NT2/D1 (cell line): Measurements from ENCODE around the gene CALML3.

Source experiments
- DNase-seq: peaks from one replicate; pipeline ENCODE4 v3.0.0-alpha.2; 2011; ENCODE audit warnings: low read depth, low spot score
- H3K27me3 ChIP-seq: 2 replicates; pipeline ENCODE4 v1.6.0; 2011; ENCODE audit warnings: mild to moderate bottlenecking; ENCODE audit not compliant: insufficient read length, insufficient read depth
- H3K36me3 ChIP-seq: 2 replicates; pipeline ENCODE4 v1.6.1; 2011; ENCODE audit warnings: mild to moderate bottlenecking, low read length, mixed read lengths; ENCODE audit not compliant: insufficient read depth, insufficient read length
- H3K4me1 ChIP-seq: 2 replicates; pipeline ENCODE4 v1.5.1; 2011; ENCODE audit not compliant: insufficient read depth, insufficient read length
- H3K4me3 ChIP-seq: 2 replicates; pipeline ENCODE4 v1.5.1; 2011; ENCODE audit warnings: low read depth; ENCODE audit not compliant: insufficient read length
- H3K9ac ChIP-seq: 2 replicates; pipeline ENCODE4 v1.6.0; 2011; ENCODE audit warnings: low read depth; ENCODE audit not compliant: insufficient read length
- H3K9me3 ChIP-seq: 2 replicates; pipeline ENCODE4 v1.5.1; 2011; ENCODE audit warnings: mild to moderate bottlenecking, low read length; ENCODE audit not compliant: insufficient read depth
- SUZ12 ChIP-seq: IDR thresholded peaks from 2 replicates; pipeline ENCODE4 v1.6.1; 2011; ENCODE audit not compliant: insufficient read length, insufficient read depth; ENCODE audit errors: extremely low read depth
- YY1 ChIP-seq: IDR thresholded peaks from 2 replicates; pipeline ENCODE4 v1.6.1; 2011; ENCODE audit not compliant: insufficient read length, insufficient read depth
- ZNF274 ChIP-seq: IDR thresholded peaks from 2 replicates; pipeline ENCODE4 v1.6.1; 2011; ENCODE audit warnings: mild to moderate bottlenecking, low read depth, low read length

The CALML3 gene

GRCh38 chr10:5523796-5524574 lies 776 bp upstream of the CALML3 start:
- H3K9me3 ChIP-seq, result peaks cover 10% of the 10 kb centered on the region; the same call in 1 of the 2 replicates
- no peak for DNase-seq

GRCh38 chr10:5525561-5526341 lies 990 bp downstream of the CALML3 start:
- no peak for DNase-seq
- Histone ChIP-seq H3K4me3 (no peak overlapping the region), H3K4me1 (peaks cover 4% of the 10 kb centered on the region), H3K9me3 (no peaks in the 10 kb centered on the region), H3K27me3 (no peaks in the 10 kb centered on the region), H3K36me3 (no peaks in the 10 kb centered on the region), H3K9ac (no peak overlapping the region)
- TF ChIP-seq ZNF274 (no peak), SUZ12 (no peak), YY1 (no peak)

More at GRCh38 chr10:5523796-5524574, 776 bp upstream of the CALML3 start:
- H3K27me3 ChIP-seq, result no peaks in the 10 kb centered on the region
- TF ChIP-seq SUZ12, result no peak
- H3K4me1 ChIP-seq, result peaks cover 4% of the 10 kb centered on the region
- H3K9ac ChIP-seq, result no peak overlapping the region
- H3K36me3 ChIP-seq, result no peaks in the 10 kb centered on the region
- no peak overlapping the region for H3K4me3 ChIP-seq

DNA sequence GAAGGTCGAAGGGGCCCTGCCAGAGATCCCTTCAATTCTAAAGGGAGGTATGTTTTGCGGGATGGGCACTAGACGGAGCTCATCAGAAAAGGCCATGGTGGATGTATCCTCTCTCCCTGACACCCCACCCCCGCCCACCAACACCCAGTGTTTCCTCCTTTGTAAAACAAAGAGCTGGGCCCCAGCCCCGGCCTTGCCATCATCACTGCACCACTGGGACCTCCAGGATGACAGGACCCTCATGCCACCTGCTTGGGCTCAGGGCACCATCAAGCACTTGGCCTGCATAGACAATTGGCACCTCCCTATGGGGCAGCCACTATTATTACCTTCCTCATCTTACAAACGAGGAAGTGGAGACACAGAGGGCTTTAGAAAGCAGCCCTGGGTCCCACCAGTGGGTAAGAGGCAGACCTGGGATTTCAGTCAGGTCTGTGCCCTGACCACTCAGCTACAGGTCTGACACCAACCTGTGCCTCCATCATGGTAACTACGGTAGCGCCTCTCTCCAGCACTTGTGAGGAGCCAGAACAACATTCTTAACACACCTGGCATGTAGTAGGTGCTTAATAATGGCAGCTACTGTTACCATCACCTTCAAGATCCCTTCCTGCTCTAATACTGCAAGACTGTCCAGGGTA lies 2.0 kb downstream of the CALML3 start:
- peaks cover 4% of the 10 kb centered on the region for H3K4me1 ChIP-seq
- TF ChIP-seq YY1 (no peak), ZNF274 (no peak), SUZ12 (no peak)
- no peaks in the 10 kb centered on the region for H3K36me3 ChIP-seq
- DNase-seq, result no peak
- H3K4me3 ChIP-seq, result no peak overlapping the region
- no peaks in the 10 kb centered on the region for H3K27me3 ChIP-seq
- no peak overlapping the region for H3K9ac ChIP-seq
- no peaks in the 10 kb centered on the region for H3K9me3 ChIP-seq

- Histone ChIP-seq H3K9ac (no peak overlapping the region), H3K4me1 (peaks cover 4% of the 10 kb centered on the region), H3K27me3 (no peaks in the 10 kb centered on the region), H3K9me3 (no peaks in the 10 kb centered on the region), H3K36me3 (no peaks in the 10 kb centered on the region), H3K4me3 (no peak overlapping the region)
- TF ChIP-seq YY1 (no peak), ZNF274 (no peak), SUZ12 (no peak)
- DNase-seq, result no peak
Observed at GRCh38 chr10:5527332-5528200, 2.8 kb downstream of the CALML3 start.

DNA sequence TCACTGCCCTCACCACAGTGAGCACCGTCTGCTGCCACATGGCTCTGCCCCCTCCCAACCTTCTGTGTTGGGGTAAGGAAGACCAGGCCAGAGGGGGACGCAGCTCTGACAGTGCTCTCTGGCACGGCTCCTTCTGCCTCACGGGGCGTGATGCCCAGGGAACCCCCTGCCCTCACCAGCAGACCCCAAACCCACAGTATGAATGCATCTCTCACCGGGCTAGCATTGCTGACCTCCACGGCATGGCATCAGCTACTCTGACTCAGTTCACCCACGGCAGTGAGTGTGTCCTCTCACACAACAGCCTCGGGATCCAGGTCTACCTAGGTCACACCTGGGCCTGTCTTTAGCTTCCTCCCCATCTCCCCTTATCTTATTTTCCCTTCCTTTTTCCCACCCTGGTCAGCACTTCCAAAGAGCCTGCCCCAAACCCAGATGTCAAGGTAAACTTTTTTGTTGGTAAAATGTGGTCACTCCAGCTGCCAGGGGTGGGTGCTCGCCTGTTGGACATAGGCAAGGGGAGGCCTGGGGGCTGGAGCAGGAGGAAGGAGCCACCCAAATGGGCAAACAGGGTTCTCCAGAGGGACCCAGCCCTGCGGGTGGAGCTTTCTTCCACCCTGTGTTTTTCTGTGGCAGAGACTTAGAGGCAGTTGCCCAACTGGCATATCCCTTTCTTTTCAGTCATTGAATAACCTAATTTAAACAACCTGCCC lies 4.4 kb downstream of the CALML3 start:
- Histone ChIP-seq H3K9me3 (no peaks in the 10 kb centered on the region), H3K4me3 (no peak overlapping the region), H3K4me1 (no peaks in the 10 kb centered on the region), H3K27me3 (no peaks in the 10 kb centered on the region), H3K9ac (no peak overlapping the region), H3K36me3 (no peaks in the 10 kb centered on the region)
- no peak for DNase-seq
- TF ChIP-seq YY1, result no peak
- TF ChIP-seq SUZ12, result no peak
- no peak for TF ChIP-seq ZNF274

DNA sequence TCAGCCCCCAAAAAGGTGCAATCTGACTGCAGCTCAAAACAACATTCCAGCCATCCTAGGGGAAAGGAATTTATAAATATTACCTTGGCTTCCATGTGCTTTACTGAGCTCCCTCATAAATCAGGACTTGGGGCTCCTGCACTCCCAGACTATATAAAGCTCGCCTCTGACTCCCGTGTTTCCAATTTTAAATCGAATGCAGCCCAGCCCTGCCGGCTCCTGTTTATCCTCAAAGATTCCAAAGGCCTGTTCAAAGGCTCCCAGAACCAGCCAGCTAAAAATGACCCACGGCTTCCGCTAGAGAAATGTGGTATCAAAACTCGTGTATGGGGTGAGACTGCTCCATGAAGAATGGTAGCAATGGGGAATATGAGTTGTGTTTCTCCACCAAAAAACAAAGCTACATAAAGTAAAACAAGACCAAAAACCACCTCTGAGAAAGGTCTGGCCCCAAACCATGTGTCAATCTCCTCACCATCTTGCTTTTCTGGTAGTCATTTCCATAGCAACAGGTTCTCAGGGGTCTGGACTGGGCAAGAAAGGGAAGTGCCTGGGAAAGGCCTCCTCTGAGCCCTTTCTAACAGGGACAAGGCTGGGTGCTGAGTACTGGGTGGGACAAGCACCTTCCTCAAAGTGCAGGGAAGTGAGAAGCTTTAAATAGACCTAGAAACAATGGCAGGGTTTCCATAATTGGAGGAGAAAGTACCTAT lies 5.1 kb downstream of the CALML3 start:
- no peaks in the 10 kb centered on the region for H3K27me3 ChIP-seq

More for the DNA sequence above, 5.1 kb downstream of the CALML3 start:
- Histone ChIP-seq H3K4me3 (no peak overlapping the region), H3K4me1 (no peaks in the 10 kb centered on the region), H3K36me3 (no peaks in the 10 kb centered on the region), H3K9ac (no peak overlapping the region), H3K9me3 (no peaks in the 10 kb centered on the region)
- TF ChIP-seq SUZ12 (no peak), ZNF274 (no peak), YY1 (no peak)
- no peak for DNase-seq
